Uterus (tissue), 4 donors: Measurements from ENCODE around the gene MED8. TPM values are rescaled to one million over a fixed set of nuclear protein-coding genes. Genes with fewer than 3 reads are reported as not detected.

Experiments used
- DNase-seq, 2 donors: peaks; one replicate each; pipeline ENCODE4 v3.0.0-alpha.2; 2019 to 2020
- H3K27ac ChIP-seq, 2 donors: fragments of 200-600 bp; sonication (generic); 1 replicate in 1 of 2; 2 replicates in 1 of 2; pipeline ENCODE4 v1.5.1; 2016 to 2018
- H3K27me3 ChIP-seq, 2 donors: fragments of 200-600 bp; sonication (generic); one replicate each; pipeline ENCODE4 v1.5.1; 2018 to 2019; ENCODE audit warnings: control low read depth in 1 of 2
- H3K36me3 ChIP-seq, 2 donors: fragments of 200-600 bp; sonication (generic); one replicate each; pipeline ENCODE4 v1.5.1; 2019; ENCODE audit warnings: control low read depth in 1 of 2
- H3K4me1 ChIP-seq, 2 donors: fragments of 200-600 bp; sonication (generic); one replicate each; pipeline ENCODE4 v1.5.1; 2018 to 2019; ENCODE audit warnings: control low read depth in 1 of 2
- H3K4me3 ChIP-seq, 2 donors: fragments of 200-600 bp; sonication (generic); 1 replicate in 1 of 2; 2 replicates in 1 of 2; pipeline ENCODE4 v1.5.1; 2018 to 2019; ENCODE audit warnings: mild to moderate bottlenecking in 1 of 2
- H3K9me3 ChIP-seq, 2 donors: fragments of 200-600 bp; sonication (generic); one replicate each; pipeline ENCODE4 v1.5.1; 2019; ENCODE audit warnings: control low read depth in 1 of 2
- CTCF ChIP-seq, 4 experiments: fragments of 200-600 bp in 2 of 4; fragments of 450-650 bp in 2 of 4; sonication (generic) in 2 of 4; IDR thresholded peaks; one replicate each; pipeline ENCODE4 v1.5.1; 2016 to 2019; ENCODE audit warnings: antibody characterized with exemption in 4 of 4, mild to moderate bottlenecking in 2 of 4, moderate library complexity in 1 of 4
- POLR2A ChIP-seq, 2 donors: fragments of 450-650 bp; IDR thresholded peaks; one replicate each; pipeline ENCODE4 v1.6.1; 2016; ENCODE audit warnings: antibody characterized with exemption in 2 of 2, mild to moderate bottlenecking in 1 of 2, moderate library complexity in 1 of 2
- intact Hi-C: fragments of 100-400 bp; cut with DNase I; formaldehyde crosslinking; loops from one replicate; pipeline ENCODE4 v1.15.1; 2023; ENCODE audit warnings: low total_unique reads
- total RNA-seq, 4 donors: library from RNA; depleted of rRNA in 3 of 4; stranded (reverse); fragments of >200 nt in 3 of 4; gene quantifications; one replicate each; pipeline versions ENCODE4 v1.1.0 to v1.2.4, GENCODE V29; 2014 to 2023
- donor health status: DM: yes; HTN: yes; CAD: no.

Gene MED8
- total RNA-seq, 4 donors from 2014 or later: 19.4 to 33.9 (median 28.5) TPM

- Histone ChIP-seq H3K9me3 (no peaks in the 10 kb centered on the region), H3K4me3 (no peak overlapping the region), H3K27ac (no peak overlapping the region), H3K4me1 (peaks cover 0 to 17% of the 10 kb centered on the region in 2 donors), H3K36me3 (no peaks in the 10 kb centered on the region), H3K27me3 (no peaks in the 10 kb centered on the region)
- no peak for DNase-seq
- intact Hi-C loops: no loop called here
- TF ChIP-seq CTCF (IDR thresholded peaks at IDR 0.05) (no peak), POLR2A (IDR thresholded peaks at IDR 0.05) (no peak)
Measured at GRCh38 chr1:43386676-43387075, 2.9 kb downstream of the MED8 start.

DNA sequence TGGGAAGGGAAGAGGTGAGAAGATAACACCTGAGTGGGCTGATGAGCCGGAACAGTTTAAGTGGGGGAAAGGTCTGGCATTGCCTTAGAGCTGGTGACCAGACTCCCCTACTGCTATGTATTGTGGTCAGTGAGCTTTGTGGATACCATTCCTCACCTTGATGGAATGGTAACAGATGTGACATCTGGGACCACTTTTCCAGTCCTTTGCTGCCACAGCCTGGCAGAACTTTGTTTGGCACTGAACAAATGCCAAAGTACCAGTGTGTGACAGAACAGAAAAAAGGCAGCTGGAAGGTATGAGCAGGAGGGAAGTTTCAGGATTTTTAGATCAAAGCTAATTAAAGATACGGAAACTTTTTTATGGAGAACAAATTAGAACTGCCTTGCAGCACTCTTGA lies 6.2 kb downstream of the MED8 start:
- Histone ChIP-seq H3K9me3 (no peaks in the 10 kb centered on the region), H3K27ac (no peak overlapping the region), H3K27me3 (no peaks in the 10 kb centered on the region), H3K4me3 (no peak overlapping the region), H3K36me3 (no peaks in the 10 kb centered on the region), H3K4me1 (peaks cover 0 to 6% of the 10 kb centered on the region in 2 donors)
- intact Hi-C loops: no loop called here
- TF ChIP-seq CTCF (IDR thresholded peaks at IDR 0.05) (no peak), POLR2A (IDR thresholded peaks at IDR 0.05) (no peak)
- no peak for DNase-seq

DNA sequence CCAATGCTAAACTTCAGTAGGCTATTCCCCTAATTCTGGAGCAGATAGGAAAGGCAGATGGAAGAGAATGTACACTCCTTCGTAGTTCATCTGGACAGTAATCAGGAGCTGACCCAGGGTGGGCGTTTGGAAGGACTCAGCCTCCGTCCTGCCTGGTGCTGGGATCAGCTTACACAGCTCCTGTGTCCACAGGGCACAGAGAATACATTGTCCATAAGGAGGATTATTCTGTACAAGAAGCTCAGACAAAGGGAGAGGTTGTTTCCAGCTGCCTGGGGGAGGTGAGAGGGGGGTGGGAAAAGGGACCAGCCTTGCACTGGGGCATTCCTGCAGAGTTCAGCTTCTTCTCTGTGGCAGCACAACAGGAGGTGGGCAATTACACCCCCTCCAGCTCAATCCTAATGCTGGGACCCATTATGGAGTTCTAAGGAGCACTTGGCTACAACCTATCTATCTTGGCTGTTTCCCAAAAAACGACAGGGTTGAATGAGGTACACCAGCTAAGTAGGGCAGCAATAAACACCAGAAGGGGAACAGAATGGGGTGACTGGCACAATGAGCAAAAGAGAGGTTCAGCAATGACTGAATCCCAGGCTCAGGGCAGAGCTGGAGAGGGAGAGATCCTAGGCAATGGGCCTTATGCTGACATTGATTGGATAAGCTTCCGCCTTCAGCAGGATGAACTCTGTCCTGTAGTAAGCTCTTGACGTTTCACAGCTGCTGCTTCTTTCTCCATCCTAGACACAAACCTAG lies 7.4 kb downstream of the MED8 start:
- intact Hi-C loops: no loop called here
- Histone ChIP-seq H3K27me3 (no peaks in the 10 kb centered on the region), H3K27ac (no peak overlapping the region), H3K4me3 (no peak overlapping the region), H3K9me3 (no peaks in the 10 kb centered on the region), H3K4me1 (no peaks in the 10 kb centered on the region), H3K36me3 (no peaks in the 10 kb centered on the region)
- TF ChIP-seq CTCF (IDR thresholded peaks at IDR 0.05) (no peak), POLR2A (IDR thresholded peaks at IDR 0.05) (no peak)
- no peak for DNase-seq

DNA sequence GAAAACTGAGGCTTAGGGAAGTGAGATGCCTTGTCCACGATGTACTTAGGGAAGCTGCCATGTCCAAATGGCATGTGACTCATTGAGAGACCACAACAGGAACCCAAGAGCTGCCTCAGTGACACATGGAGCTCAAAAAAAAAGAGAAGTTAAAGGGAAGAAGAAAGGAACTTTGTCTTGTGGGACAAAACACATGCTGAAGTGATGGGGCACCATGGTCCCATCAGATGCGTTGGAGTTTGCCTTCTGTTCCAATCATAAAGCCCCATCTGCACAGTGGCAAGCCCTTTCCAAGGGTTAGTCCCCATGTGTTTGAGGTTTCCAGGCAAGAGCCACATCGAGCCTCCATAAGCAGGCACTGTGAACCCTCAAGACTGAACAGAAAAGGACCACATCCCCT lies 8.0 kb downstream of the MED8 start:
- Histone ChIP-seq H3K36me3 (no peaks in the 10 kb centered on the region), H3K27me3 (no peaks in the 10 kb centered on the region), H3K9me3 (no peaks in the 10 kb centered on the region), H3K4me1 (no peaks in the 10 kb centered on the region), H3K27ac (no peak overlapping the region), H3K4me3 (no peak overlapping the region)
- intact Hi-C loops: no loop called here
- TF ChIP-seq POLR2A (IDR thresholded peaks at IDR 0.05) (no peak), CTCF (IDR thresholded peaks at IDR 0.05) (no peak)
- no peak for DNase-seq

- H3K27ac ChIP-seq: no peak overlapping the region
- no peaks in the 10 kb centered on the region for H3K4me1 ChIP-seq
- H3K4me3 ChIP-seq: no peak overlapping the region
- no peaks in the 10 kb centered on the region for H3K9me3 ChIP-seq
- H3K36me3 ChIP-seq: no peaks in the 10 kb centered on the region
- intact Hi-C loops: no loop called here
- no peak for TF ChIP-seq CTCF (IDR thresholded peaks at IDR 0.05)
- TF ChIP-seq POLR2A (IDR thresholded peaks at IDR 0.05): no peak
- H3K27me3 ChIP-seq: no peaks in the 10 kb centered on the region
- no peak for DNase-seq
Measured at GRCh38 chr1:43379476-43379875, 10.1 kb downstream of the MED8 start.
